ENCODE results near the gene PPP4R4. TPM values are rescaled to one million over a fixed set of nuclear protein-coding genes. Genes with fewer than 3 reads are reported as not detected.
A peak's percentile ranks its signal among the peaks of the same experiment; 100 is the strongest.

The PPP4R4 gene
- total and polyA plus RNA-seq, 2 experiments from 2014 or later, result 0.11 to 0.22 TPM

GRCh38 chr14:94225460-94226378, 51.6 kb downstream of the PPP4R4 start:
- H3K36me3 ChIP-seq (ENCODE audit: low read depth), result no peaks in the 10 kb centered on the region
- no peaks in the 10 kb centered on the region for H3K79me2 ChIP-seq (ENCODE audit: insufficient read depth)
- H3K9me3 ChIP-seq (ENCODE audit: low read depth), result no peaks in the 10 kb centered on the region
- 0 out of 2 replicates have a peak overlapping the region, but pooled peaks have one; percentile 7 for H2AFZ ChIP-seq
- H3K4me3 ChIP-seq, result no peak overlapping the region
- DNase-seq, result peak; percentile 4
- 34 to 39% methylated on average over 2 of the region's 2 CpGs for WGBS, 2 experiments (ENCODE audit: low coverage in 1 of 2, low lambda C conversion rate in 2 of 2, missing lambda C conversion rate in 2 of 2)
- no peaks in the 10 kb centered on the region for H3K27me3 ChIP-seq (replicated peaks; ENCODE audit: insufficient read depth)
- H3K4me1 ChIP-seq (ENCODE audit: insufficient read depth), result peaks cover 24% of the 10 kb centered on the region
- TF ChIP-seq EZH2phosphoT487 (IDR thresholded peaks at IDR 0.05; ENCODE audit: insufficient read depth, low read depth) (no peak), EZH2 (IDR thresholded peaks at IDR 0.05; ENCODE audit: insufficient read depth, poor library complexity, severe bottlenecking) (no peak)
- in situ Hi-C loops (cut with MboI), result no loop called here
- H4K20me1 ChIP-seq (ENCODE audit: insufficient read depth), result no peaks in the 10 kb centered on the region
- H3K9ac ChIP-seq, result no peak overlapping the region
- no peak overlapping the region for H3K27ac ChIP-seq
- H3F3A ChIP-seq (ENCODE audit: insufficient read depth), result 0 out of 2 replicates have a peak, but pooled peaks cover 13% of the 10 kb centered on the region
- no peaks in the 10 kb centered on the region for H3K9me2 ChIP-seq (ENCODE audit: insufficient read depth)
- peak overlapping the region; percentile 19 for H3K4me2 ChIP-seq (ENCODE audit: unreplicated experiment)

- 32% methylated on average over 4 of the region's 4 CpGs for WGBS, 2 experiments (ENCODE audit: low coverage in 1 of 2, low lambda C conversion rate in 2 of 2, missing lambda C conversion rate in 2 of 2)
- H3K27ac ChIP-seq, result peak overlapping the region; percentile 1; the same call in 1 of the 2 replicates
Measured at GRCh38 chr14:94227029-94227428, 52.9 kb downstream of the PPP4R4 start.

GRCh38 chr14:94237046-94237445, 62.9 kb downstream of the PPP4R4 start:
- no peak overlapping the region for H3K4me2 ChIP-seq (ENCODE audit: unreplicated experiment)
- H3K27ac ChIP-seq, result no peak overlapping the region
- H3K9ac ChIP-seq, result no peak overlapping the region
- H3K9me2 ChIP-seq (ENCODE audit: insufficient read depth), result no peaks in the 10 kb centered on the region
- H3K27me3 ChIP-seq (replicated peaks; ENCODE audit: insufficient read depth), result no peaks in the 10 kb centered on the region
- no peaks in the 10 kb centered on the region for H3K79me2 ChIP-seq (ENCODE audit: insufficient read depth)
- H3K4me1 ChIP-seq (ENCODE audit: insufficient read depth), result no peaks in the 10 kb centered on the region
- no peak for DNase-seq
- H2AFZ ChIP-seq, result no peak overlapping the region
- H3K9me3 ChIP-seq (ENCODE audit: low read depth), result no peaks in the 10 kb centered on the region
- no peaks in the 10 kb centered on the region for H4K20me1 ChIP-seq (ENCODE audit: insufficient read depth)
- H3K36me3 ChIP-seq (ENCODE audit: low read depth), result no peaks in the 10 kb centered on the region
- H3F3A ChIP-seq (ENCODE audit: insufficient read depth), result no peaks in the 10 kb centered on the region
- in situ Hi-C loops (cut with MboI), result no loop called here
- H3K4me3 ChIP-seq, result no peak overlapping the region
- TF ChIP-seq EZH2 (IDR thresholded peaks at IDR 0.05; ENCODE audit: insufficient read depth, poor library complexity, severe bottlenecking) (no peak), EZH2phosphoT487 (IDR thresholded peaks at IDR 0.05; ENCODE audit: insufficient read depth, low read depth) (no peak)

More at GRCh38 chr14:94227029-94227428, 52.9 kb downstream of the PPP4R4 start:
- Histone ChIP-seq H3K36me3 (ENCODE audit: low read depth) (no peaks in the 10 kb centered on the region), H3K4me1 (ENCODE audit: insufficient read depth) (peaks cover 24% of the 10 kb centered on the region), H4K20me1 (ENCODE audit: insufficient read depth) (no peaks in the 10 kb centered on the region), H3K9ac (no peak overlapping the region), H3K27me3 (replicated peaks; ENCODE audit: insufficient read depth) (no peaks in the 10 kb centered on the region), H3K4me2 (ENCODE audit: unreplicated experiment) (peak overlapping the region; percentile 60), H3K9me2 (ENCODE audit: insufficient read depth) (no peaks in the 10 kb centered on the region), H3K79me2 (ENCODE audit: insufficient read depth) (no peaks in the 10 kb centered on the region), H3K4me3 (no peak overlapping the region), H3K9me3 (ENCODE audit: low read depth) (no peaks in the 10 kb centered on the region), H2AFZ (no peak overlapping the region), H3F3A (ENCODE audit: insufficient read depth) (0 out of 2 replicates have a peak, but pooled peaks cover 13% of the 10 kb centered on the region)
- in situ Hi-C loops (cut with MboI), result no loop called here
- peak; percentile 73 for DNase-seq
- TF ChIP-seq EZH2 (IDR thresholded peaks at IDR 0.05; ENCODE audit: insufficient read depth, poor library complexity, severe bottlenecking) (no peak), EZH2phosphoT487 (IDR thresholded peaks at IDR 0.05; ENCODE audit: insufficient read depth, low read depth) (no peak)

- Histone ChIP-seq H3K79me2 (ENCODE audit: insufficient read depth) (no peaks in the 10 kb centered on the region), H4K20me1 (ENCODE audit: insufficient read depth) (no peaks in the 10 kb centered on the region), H3K27ac (no peak overlapping the region), H3K9me3 (ENCODE audit: low read depth) (no peaks in the 10 kb centered on the region), H2AFZ (no peak overlapping the region), H3F3A (ENCODE audit: insufficient read depth) (no peaks in the 10 kb centered on the region), H3K27me3 (replicated peaks; ENCODE audit: insufficient read depth) (no peaks in the 10 kb centered on the region), H3K36me3 (ENCODE audit: low read depth) (no peaks in the 10 kb centered on the region), H3K9ac (no peak overlapping the region), H3K9me2 (ENCODE audit: insufficient read depth) (no peaks in the 10 kb centered on the region), H3K4me2 (ENCODE audit: unreplicated experiment) (no peak overlapping the region), H3K4me1 (ENCODE audit: insufficient read depth) (no peaks in the 10 kb centered on the region), H3K4me3 (no peak overlapping the region)
- DNase-seq, result no peak
- TF ChIP-seq EZH2phosphoT487 (IDR thresholded peaks at IDR 0.05; ENCODE audit: insufficient read depth, low read depth), result no peak
- TF ChIP-seq EZH2 (IDR thresholded peaks at IDR 0.05; ENCODE audit: insufficient read depth, poor library complexity, severe bottlenecking), result no peak
- WGBS, 2 experiments (ENCODE audit: low coverage in 1 of 2, low lambda C conversion rate in 2 of 2, missing lambda C conversion rate in 2 of 2), result 69 to 74% methylated on average over 4 of the region's 4 CpGs
- in situ Hi-C loops (cut with MboI), result no loop called here
Measured at GRCh38 chr14:94237983-94238382, 63.9 kb downstream of the PPP4R4 start.

Measured in GM23248 (cell line).